Measurements from ENCODE around the gene ELN.

Gene ELN

DNA sequence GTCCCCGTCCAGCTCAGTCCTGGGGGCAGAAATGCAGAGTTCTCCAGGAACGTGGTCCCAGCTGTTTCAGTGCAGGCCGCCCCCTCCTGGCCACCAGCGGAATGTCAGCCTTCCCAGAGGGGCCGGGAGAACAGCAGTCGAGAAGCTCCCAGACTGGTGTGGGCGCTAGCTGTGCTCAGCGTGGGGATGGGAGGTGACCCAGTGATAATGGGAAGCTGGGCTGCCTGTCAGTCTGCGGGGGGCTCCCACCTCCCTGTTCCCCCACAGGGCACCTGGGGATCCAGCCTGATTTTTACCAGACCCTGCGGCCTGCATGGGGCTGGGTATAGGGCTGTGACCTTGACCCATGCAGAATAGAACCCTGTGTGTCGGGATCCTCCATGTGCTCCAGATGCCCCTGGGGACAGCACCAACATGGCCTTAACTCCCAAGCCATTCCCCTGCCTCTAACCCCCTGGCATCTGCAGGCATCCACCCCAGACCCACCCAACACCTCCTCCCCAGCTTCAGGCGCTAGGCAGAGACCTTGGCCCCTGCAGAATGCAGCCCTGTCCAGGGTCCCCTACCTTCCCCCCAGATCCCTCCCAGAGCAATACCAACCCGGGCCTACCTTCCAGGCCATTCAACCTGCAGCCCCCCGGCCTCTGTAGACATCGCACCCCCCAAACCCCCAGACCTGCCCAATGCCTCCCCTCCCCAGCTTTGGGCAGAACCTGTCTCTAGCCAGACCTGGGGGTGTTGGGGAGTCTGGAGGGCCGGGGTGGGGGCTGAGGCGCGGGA lies 880 bp upstream of the ELN start:
- H3K4me3 ChIP-seq (ENCODE audit: low read depth in 1 of 2, low read length in 2 of 2) = peak overlapping the region in 1 of 2 donors; percentile 54
- H3K36me3 ChIP-seq (ENCODE audit: insufficient read depth, low read length) = no peaks in the 10 kb centered on the region
- H3K27ac ChIP-seq (ENCODE audit: low read depth, low read length) = peak overlapping the region; percentile 89
- no peaks in the 10 kb centered on the region for H3K27me3 ChIP-seq (ENCODE audit: control insufficient read depth in 1 of 2, insufficient read depth in 2 of 2, low read length in 2 of 2)
- H3K9me3 ChIP-seq (ENCODE audit: low read length) = no peaks in the 10 kb centered on the region
- H3K9ac ChIP-seq (ENCODE audit: low read length) = no peak overlapping the region
- H3K4me1 ChIP-seq (ENCODE audit: insufficient read depth, low read length) = peaks cover 45% of the 10 kb centered on the region

DNA sequence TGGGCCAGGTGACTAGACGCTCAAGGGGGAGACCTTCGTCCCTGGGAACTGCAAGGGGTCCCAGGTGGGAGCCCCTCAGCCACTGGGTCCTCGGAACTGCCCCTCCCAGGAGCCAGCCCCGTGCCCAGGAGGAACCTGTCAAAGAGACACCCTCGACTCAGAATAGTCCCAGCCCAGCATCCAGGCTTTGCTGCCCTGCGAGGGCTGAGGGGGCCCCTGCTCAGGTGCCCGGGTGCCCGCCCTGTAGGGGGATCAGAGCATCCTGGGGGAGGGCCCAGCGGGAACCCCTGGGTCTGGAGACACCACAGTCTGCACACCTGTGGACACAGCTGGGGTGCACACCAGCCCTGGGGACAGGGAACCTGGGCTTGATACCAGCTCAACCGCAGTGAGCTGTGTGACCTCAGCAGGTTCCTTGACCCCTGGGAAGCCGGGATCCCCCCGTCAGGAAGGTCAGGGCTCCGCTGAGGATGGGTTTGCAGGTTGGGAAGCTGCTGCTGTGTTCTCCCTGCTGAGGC lies 407 bp downstream of the ELN start:
- peaks cover 58% of the 10 kb centered on the region for H3K4me1 ChIP-seq (ENCODE audit: insufficient read depth, low read length)

GRCh38 chr7:74029089-74029785 lies 1.3 kb downstream of the ELN start:
- H3K9ac ChIP-seq (ENCODE audit: low read length) = peak overlapping the region; percentile 72
- peak overlapping the region; percentile 81 to 91 for H3K4me3 ChIP-seq (ENCODE audit: low read depth in 1 of 2, low read length in 2 of 2)
- peaks cover 66% of the 10 kb centered on the region for H3K4me1 ChIP-seq (ENCODE audit: insufficient read depth, low read length)
- no peaks in the 10 kb centered on the region for H3K27me3 ChIP-seq (ENCODE audit: control insufficient read depth in 1 of 2, insufficient read depth in 2 of 2, low read length in 2 of 2)
- H3K9me3 ChIP-seq (ENCODE audit: low read length) = no peaks in the 10 kb centered on the region
- H3K27ac ChIP-seq (ENCODE audit: low read depth, low read length) = peak overlapping the region; percentile 89
- no peaks in the 10 kb centered on the region for H3K36me3 ChIP-seq (ENCODE audit: insufficient read depth, low read length)

More for the DNA sequence above, 407 bp downstream of the ELN start:
- Histone ChIP-seq H3K27ac (ENCODE audit: low read depth, low read length) (peak overlapping the region; percentile 89), H3K9ac (ENCODE audit: low read length) (peak overlapping the region; percentile 72), H3K9me3 (ENCODE audit: low read length) (no peaks in the 10 kb centered on the region), H3K36me3 (ENCODE audit: insufficient read depth, low read length) (no peaks in the 10 kb centered on the region), H3K27me3 (ENCODE audit: control insufficient read depth in 1 of 2, insufficient read depth in 2 of 2, low read length in 2 of 2) (no peaks in the 10 kb centered on the region), H3K4me3 (ENCODE audit: low read depth in 1 of 2, low read length in 2 of 2) (peak overlapping the region; percentile 81 to 91)

DNA sequence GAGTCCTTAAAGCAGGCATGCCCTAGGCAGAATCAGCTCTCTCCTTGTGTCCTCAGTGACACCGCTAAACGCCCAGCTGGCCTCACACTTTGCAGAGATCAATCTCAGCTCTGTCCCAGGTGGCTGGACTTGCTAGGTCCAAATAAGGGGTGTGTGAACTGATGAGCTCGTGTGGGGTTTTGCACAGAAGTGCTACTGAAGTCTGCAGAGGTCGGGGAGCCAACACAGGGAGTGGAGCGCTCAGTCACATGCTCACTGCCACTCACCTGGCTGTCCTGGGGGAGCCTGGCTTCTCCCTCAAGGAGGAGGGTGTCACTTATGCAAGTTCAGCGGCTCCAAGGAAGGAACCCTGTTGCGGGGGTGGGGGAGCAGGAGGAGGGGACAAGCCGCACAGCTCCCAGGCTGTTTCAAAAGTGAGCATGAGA lies 2.0 kb downstream of the ELN start:
- no peaks in the 10 kb centered on the region for H3K9me3 ChIP-seq (ENCODE audit: low read length)
- H3K9ac ChIP-seq (ENCODE audit: low read length) = peak overlapping the region; percentile 72
- H3K36me3 ChIP-seq (ENCODE audit: insufficient read depth, low read length) = peaks cover 1% of the 10 kb centered on the region
- peaks cover 69% of the 10 kb centered on the region for H3K4me1 ChIP-seq (ENCODE audit: insufficient read depth, low read length)
- H3K27ac ChIP-seq (ENCODE audit: low read depth, low read length) = peak overlapping the region; percentile 89
- H3K27me3 ChIP-seq (ENCODE audit: control insufficient read depth in 1 of 2, insufficient read depth in 2 of 2, low read length in 2 of 2) = no peaks in the 10 kb centered on the region
- H3K4me3 ChIP-seq (ENCODE audit: low read depth in 1 of 2, low read length in 2 of 2) = peak overlapping the region; percentile 15 to 81

DNA sequence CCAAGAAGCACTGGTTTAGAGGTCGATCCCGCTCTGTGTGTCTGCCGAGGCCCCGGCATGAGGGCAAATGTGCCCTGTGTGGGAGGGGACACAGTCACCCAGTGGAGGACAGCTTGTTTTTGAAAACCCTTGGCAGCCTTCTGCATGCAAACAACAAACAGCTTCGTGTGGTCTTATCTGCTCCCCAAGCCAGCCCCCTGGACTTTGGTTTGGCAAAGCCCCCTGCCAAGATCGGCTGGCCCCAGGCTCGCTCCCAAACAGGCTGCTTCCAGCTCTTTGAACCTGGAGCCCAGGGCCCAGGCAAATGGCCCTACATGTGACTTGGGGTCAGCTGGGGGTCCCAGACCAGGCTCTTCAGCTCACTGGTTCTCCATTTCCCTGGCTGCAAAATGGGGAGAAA lies 2.9 kb downstream of the ELN start:
- H3K9ac ChIP-seq (ENCODE audit: low read length) = no peak overlapping the region
- no peaks in the 10 kb centered on the region for H3K9me3 ChIP-seq (ENCODE audit: low read length)
- H3K27me3 ChIP-seq (ENCODE audit: control insufficient read depth in 1 of 2, insufficient read depth in 2 of 2, low read length in 2 of 2) = no peaks in the 10 kb centered on the region
- H3K27ac ChIP-seq (ENCODE audit: low read depth, low read length) = peak overlapping the region; percentile 59
- peak overlapping the region in 1 of 2 donors; percentile 37 for H3K4me3 ChIP-seq (ENCODE audit: low read depth in 1 of 2, low read length in 2 of 2)
- H3K36me3 ChIP-seq (ENCODE audit: insufficient read depth, low read length) = peaks cover 10% of the 10 kb centered on the region
- H3K4me1 ChIP-seq (ENCODE audit: insufficient read depth, low read length) = peaks cover 69% of the 10 kb centered on the region

DNA sequence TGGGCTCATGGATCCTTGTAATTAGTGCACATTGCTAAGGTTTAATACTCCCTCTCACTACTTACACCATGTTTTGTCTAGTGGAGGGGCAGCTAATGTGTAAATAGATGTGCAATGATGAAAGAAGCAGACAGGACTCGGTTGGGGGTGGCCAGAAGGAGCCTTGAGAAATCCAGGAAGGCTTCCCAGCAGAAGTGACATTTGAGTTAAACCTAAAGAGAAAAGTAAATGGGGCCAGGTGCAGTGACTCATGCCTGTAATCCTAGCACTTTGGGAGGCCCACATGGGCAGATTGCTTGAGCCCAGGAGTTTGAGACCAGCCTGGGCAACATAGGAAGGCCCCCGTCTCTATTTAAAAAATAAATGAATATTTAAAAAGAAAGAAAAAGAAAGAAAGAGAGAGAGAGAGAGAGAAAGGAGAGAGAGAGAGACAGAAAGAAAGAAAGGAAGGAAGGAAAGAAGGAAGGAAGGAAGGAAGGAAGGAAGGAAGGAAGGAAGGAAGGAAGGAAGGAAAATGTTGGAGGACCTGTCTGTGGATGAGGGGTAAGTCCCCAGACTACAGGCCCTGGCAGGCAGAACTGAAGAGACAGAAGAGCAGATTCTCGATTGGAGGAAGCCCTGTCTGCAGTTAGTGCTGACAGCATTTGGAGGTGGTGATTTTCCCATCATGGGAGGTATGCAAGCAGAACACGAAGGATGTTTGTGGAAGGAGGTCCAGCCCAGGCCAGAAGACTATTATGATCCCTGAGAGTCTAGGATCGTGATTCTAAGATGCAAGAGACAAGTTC lies 3.6 kb downstream of the ELN start:
- Histone ChIP-seq H3K27me3 (ENCODE audit: control insufficient read depth in 1 of 2, insufficient read depth in 2 of 2, low read length in 2 of 2) (no peaks in the 10 kb centered on the region), H3K4me3 (ENCODE audit: low read depth in 1 of 2, low read length in 2 of 2) (no peak overlapping the region), H3K27ac (ENCODE audit: low read depth, low read length) (peak overlapping the region; percentile 98), H3K4me1 (ENCODE audit: insufficient read depth, low read length) (peaks cover 64% of the 10 kb centered on the region), H3K9ac (ENCODE audit: low read length) (no peak overlapping the region), H3K9me3 (ENCODE audit: low read length) (no peaks in the 10 kb centered on the region), H3K36me3 (ENCODE audit: insufficient read depth, low read length) (peaks cover 17% of the 10 kb centered on the region)

GRCh38 chr7:74032191-74032490 lies 4.2 kb downstream of the ELN start:
- Histone ChIP-seq H3K9me3 (ENCODE audit: low read length) (no peaks in the 10 kb centered on the region), H3K27ac (ENCODE audit: low read depth, low read length) (peak overlapping the region; percentile 98), H3K27me3 (ENCODE audit: control insufficient read depth in 1 of 2, insufficient read depth in 2 of 2, low read length in 2 of 2) (no peaks in the 10 kb centered on the region), H3K9ac (ENCODE audit: low read length) (no peak overlapping the region), H3K4me3 (ENCODE audit: low read depth in 1 of 2, low read length in 2 of 2) (no peak overlapping the region), H3K4me1 (ENCODE audit: insufficient read depth, low read length) (peaks cover 59% of the 10 kb centered on the region), H3K36me3 (ENCODE audit: insufficient read depth, low read length) (peaks cover 19% of the 10 kb centered on the region)

GRCh38 chr7:74032624-74033371 lies 4.8 kb downstream of the ELN start:
- no peak overlapping the region for H3K9ac ChIP-seq (ENCODE audit: low read length)
- H3K4me1 ChIP-seq (ENCODE audit: insufficient read depth, low read length) = peaks cover 54% of the 10 kb centered on the region
- no peak overlapping the region for H3K4me3 ChIP-seq (ENCODE audit: low read depth in 1 of 2, low read length in 2 of 2)
- no peaks in the 10 kb centered on the region for H3K9me3 ChIP-seq (ENCODE audit: low read length)
- H3K27ac ChIP-seq (ENCODE audit: low read depth, low read length) = peak overlapping the region; percentile 98
- no peaks in the 10 kb centered on the region for H3K27me3 ChIP-seq (ENCODE audit: control insufficient read depth in 1 of 2, insufficient read depth in 2 of 2, low read length in 2 of 2)
- H3K36me3 ChIP-seq (ENCODE audit: insufficient read depth, low read length) = peaks cover 26% of the 10 kb centered on the region

DNA sequence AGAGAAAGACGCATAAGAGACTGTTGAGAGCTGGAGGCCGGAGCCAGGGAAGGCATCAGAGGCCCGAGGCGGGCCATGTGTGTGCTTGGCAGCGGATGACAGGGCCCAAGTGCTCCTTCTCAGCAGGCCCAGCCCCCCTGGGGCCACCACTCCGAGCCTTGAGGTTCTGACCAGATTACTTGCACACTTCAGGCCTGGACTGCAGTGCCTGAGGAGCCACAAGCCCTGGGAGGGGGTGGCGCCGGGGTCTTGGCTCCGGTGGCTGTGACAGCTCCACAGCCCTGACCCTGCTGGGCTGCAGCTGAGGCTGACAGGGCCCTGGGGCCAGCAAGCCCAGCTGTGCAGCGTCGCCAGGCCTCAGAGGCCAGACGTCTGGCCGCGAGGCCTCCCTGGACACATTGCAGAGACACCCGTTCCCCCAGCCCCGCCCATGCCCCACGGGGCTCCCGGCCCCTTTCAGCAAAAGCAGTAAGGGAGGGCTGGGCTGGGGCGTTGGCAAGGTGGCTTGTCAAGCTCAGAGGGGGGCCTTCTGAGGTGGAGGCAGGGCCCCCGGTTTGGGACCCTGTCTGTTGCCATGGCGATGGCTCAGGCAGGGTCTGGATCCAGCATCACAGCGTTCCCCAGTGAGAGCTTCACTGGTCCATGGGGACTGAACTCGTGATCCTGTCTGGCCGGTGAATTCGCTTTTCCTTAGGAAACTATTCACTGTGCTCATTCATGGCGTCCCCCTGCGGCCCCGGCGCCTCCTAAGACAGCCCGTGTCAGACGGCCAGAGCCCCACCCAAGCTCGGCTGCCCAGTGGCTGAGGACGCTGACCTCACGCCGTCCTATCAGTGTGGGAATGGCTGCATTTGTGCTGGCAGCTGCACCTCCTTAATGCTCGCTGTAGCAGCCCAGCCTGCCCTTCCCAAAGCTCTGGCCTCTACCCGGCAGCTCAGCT lies 5.7 kb downstream of the ELN start:
- no peak overlapping the region for H3K9ac ChIP-seq (ENCODE audit: low read length)
- peaks cover 27% of the 10 kb centered on the region for H3K36me3 ChIP-seq (ENCODE audit: insufficient read depth, low read length)
- H3K4me1 ChIP-seq (ENCODE audit: insufficient read depth, low read length) = peaks cover 54% of the 10 kb centered on the region
- H3K4me3 ChIP-seq (ENCODE audit: low read depth in 1 of 2, low read length in 2 of 2) = no peak overlapping the region
- no peaks in the 10 kb centered on the region for H3K27me3 ChIP-seq (ENCODE audit: control insufficient read depth in 1 of 2, insufficient read depth in 2 of 2, low read length in 2 of 2)
- no peaks in the 10 kb centered on the region for H3K9me3 ChIP-seq (ENCODE audit: low read length)
- peak overlapping the region; percentile 98 for H3K27ac ChIP-seq (ENCODE audit: low read depth, low read length)

- Histone ChIP-seq H3K4me3 (ENCODE audit: low read depth in 1 of 2, low read length in 2 of 2) (no peak overlapping the region), H3K27me3 (ENCODE audit: control insufficient read depth in 1 of 2, insufficient read depth in 2 of 2, low read length in 2 of 2) (no peaks in the 10 kb centered on the region), H3K36me3 (ENCODE audit: insufficient read depth, low read length) (peaks cover 49% of the 10 kb centered on the region), H3K27ac (ENCODE audit: low read depth, low read length) (no peak overlapping the region), H3K9ac (ENCODE audit: low read length) (no peak overlapping the region), H3K4me1 (ENCODE audit: insufficient read depth, low read length) (peaks cover 34% of the 10 kb centered on the region), H3K9me3 (ENCODE audit: low read length) (no peaks in the 10 kb centered on the region)
These were observed 9.6 kb downstream of the ELN start for GRCh38 chr7:74037609-74038008.

Data from muscle layer of colon (tissue), 2 donors.